Fibroblast of villous mesenchyme (primary cell): Measurements from ENCODE around the gene EIF3B. TPM values are rescaled to one million over a fixed set of nuclear protein-coding genes. Genes with fewer than 3 reads are reported as not detected.
"Not testable (repeated sequence)": the region's sequence is repeated elsewhere in the genome, so short reads cannot be mapped to it uniquely, and the experiment has no call there.

Source experiments
- DNase-seq: peaks from one replicate; pipeline ENCODE4 v3.0.0-alpha.2; 2010; ENCODE audit warnings: low read depth
- H3K4me3 ChIP-seq: 2 replicates; pipeline ENCODE4 v1.5.1; 2011; ENCODE audit warnings: low read depth, mild to moderate bottlenecking, low read length
- total RNA-seq: library from RNA; depleted of rRNA; stranded (reverse); fragments of >200 nt; gene quantifications from 2 replicates; pipeline ENCODE4 v1.2.3, GENCODE V29; 2012
- TF ChIP-seq, protein P1 (sequence below): IDR thresholded peaks from 2 replicates; pipeline ENCODE4 v1.5.1; 2012; ENCODE audit warnings: low read depth, mild to moderate bottlenecking, low read length; ENCODE audit not compliant: insufficient read depth

The EIF3B gene
- total RNA-seq, 1 donor = 210 TPM

GRCh38 chr7:2326951-2327350 lies 27.7 kb upstream of the EIF3B start:
- H3K4me3 ChIP-seq = no peak overlapping the region
- TF ChIP-seq, protein P1, sequence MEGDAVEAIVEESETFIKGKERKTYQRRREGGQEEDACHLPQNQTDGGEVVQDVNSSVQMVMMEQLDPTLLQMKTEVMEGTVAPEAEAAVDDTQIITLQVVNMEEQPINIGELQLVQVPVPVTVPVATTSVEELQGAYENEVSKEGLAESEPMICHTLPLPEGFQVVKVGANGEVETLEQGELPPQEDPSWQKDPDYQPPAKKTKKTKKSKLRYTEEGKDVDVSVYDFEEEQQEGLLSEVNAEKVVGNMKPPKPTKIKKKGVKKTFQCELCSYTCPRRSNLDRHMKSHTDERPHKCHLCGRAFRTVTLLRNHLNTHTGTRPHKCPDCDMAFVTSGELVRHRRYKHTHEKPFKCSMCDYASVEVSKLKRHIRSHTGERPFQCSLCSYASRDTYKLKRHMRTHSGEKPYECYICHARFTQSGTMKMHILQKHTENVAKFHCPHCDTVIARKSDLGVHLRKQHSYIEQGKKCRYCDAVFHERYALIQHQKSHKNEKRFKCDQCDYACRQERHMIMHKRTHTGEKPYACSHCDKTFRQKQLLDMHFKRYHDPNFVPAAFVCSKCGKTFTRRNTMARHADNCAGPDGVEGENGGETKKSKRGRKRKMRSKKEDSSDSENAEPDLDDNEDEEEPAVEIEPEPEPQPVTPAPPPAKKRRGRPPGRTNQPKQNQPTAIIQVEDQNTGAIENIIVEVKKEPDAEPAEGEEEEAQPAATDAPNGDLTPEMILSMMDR = no peak
- no peak for DNase-seq

GRCh38 chr7:2330493-2330892 lies 24.1 kb upstream of the EIF3B start:
- DNase-seq = peak; percentile 16
- H3K4me3 ChIP-seq = no peak overlapping the region
- TF ChIP-seq, protein P1 = no peak

GRCh38 chr7:2331707-2332106 lies 22.9 kb upstream of the EIF3B start:
- no peak overlapping the region for H3K4me3 ChIP-seq
- TF ChIP-seq, protein P1 = no peak
- no peak for DNase-seq

- not testable (repeated sequence) for H3K4me3 ChIP-seq, DNase-seq
Measured at GRCh38 chr7:2332606-2333231, 21.9 kb upstream of the EIF3B start.

DNA sequence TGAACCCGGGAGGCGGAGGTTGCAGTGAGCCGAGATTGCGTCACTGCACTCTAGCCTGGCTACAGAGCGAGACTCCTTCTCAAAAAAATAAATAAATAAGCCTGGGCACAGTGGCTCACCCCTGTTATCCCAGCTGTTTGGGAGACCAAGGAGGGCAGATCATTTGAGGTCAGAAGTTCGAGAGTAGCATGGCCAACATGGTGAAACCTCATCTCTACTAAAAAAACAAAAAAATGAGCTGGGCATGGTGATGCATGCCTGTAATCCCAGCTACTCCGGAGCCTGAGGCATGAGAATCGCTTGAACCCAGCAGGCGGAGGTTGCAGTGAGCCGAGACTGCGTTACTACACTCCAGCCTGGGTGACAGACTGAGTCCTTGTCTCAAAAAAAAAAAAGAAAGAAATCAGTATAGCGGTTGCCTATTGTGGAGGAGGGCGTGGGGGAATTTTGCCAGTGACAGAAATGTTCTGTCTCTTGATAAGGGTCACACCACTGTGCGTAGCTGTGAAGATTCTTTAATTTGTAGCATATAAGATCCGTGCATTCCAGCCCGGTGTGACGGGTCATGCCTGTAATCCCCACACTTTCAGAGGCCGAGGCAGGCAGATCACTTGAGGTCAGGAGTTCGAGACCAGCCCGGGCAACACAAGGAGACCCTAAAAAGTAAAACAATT lies 17.9 kb upstream of the EIF3B start:
- TF ChIP-seq, protein P1 = no peak
- no peak for DNase-seq
- no peak overlapping the region for H3K4me3 ChIP-seq

DNA sequence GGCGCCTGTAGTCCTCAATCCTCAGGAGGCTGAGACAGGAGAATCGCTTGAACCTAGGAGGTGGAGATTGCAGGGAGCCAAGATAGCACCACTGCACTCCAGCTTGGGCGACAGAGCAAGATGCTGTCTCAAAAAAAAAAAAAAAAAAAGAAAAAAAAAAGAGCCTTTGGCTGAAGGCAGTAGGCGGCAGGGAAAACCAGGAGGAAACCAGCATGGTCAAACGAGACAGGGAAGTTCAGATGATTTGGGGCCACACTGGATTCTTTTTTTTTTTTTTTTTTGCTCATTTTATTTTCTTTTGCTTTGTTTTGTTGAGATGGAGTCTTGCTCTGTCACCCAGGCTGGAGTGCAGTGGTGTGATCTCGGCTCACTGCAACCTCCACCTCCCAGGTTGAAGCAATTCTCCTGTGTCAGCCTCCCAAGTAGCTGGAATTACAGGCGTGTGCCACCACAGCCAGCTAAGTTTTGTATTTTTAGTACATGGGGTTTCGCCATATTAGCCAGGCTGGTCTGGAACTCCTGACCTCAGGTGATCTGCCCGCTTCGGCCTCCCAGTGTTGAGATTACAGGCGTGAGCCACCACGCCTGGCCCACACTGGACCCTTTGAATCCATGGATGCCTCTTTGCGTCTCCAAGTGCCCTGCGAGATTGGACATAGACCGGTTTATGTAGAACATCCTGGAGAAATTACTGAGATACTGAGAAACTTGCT lies 7.1 kb upstream of the EIF3B start:
- DNase-seq = not testable (repeated sequence)
- peak overlapping the region; percentile 12 for H3K4me3 ChIP-seq

GRCh38 chr7:2350055-2350454 lies 4.6 kb upstream of the EIF3B start:
- TF ChIP-seq, protein P1 = no peak
- no peak overlapping the region for H3K4me3 ChIP-seq
- DNase-seq = no peak

- no peak overlapping the region for H3K4me3 ChIP-seq
- TF ChIP-seq, protein P1 = no peak
- no peak for DNase-seq
Measured at GRCh38 chr7:2350861-2351260, 3.8 kb upstream of the EIF3B start.
